Measurements from ENCODE around the gene ASIC4. TPM values are rescaled to one million over a fixed set of nuclear protein-coding genes. Genes with fewer than 3 reads are reported as not detected.

The ASIC4 gene
- total and polyA plus RNA-seq, 2 experiments from 2014 or later: 0.13 to 3.6 TPM

DNA sequence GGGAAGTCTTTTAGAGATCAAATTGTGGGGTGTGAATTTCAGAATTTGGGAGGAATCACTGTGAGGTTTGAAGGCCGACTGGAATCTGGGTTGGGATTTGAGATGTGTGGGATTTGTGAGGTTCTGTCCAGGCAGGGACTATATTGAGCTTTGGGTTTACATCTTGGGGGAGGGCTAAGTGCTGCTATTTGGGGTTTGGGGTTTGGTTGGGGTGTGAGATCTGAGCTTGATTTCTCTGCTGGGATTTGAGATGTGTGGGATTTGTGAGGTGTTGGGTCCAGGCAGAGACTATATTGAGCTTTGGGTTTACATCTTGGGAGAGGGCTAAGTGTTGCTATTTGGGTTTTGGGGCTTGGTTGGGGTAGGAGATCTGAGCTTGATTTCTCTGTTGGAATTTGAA is 14.7 kb upstream of the ASIC4 start:
- Histone ChIP-seq H3F3A (replicated peaks; ENCODE audit: low read depth) (peaks cover 17% of the 10 kb centered on the region), H3K9me2 (ENCODE audit: insufficient read depth) (no peaks in the 10 kb centered on the region), H4K20me1 (replicated peaks; ENCODE audit: insufficient read depth) (no peaks in the 10 kb centered on the region), H2AFZ (no peak overlapping the region), H3K4me1 (ENCODE audit: insufficient read depth) (peaks cover 47% of the 10 kb centered on the region), H3K4me3 (peak overlapping the region; percentile 58), H3K4me2 (peak overlapping the region; percentile 79), H3K79me2 (replicated peaks; ENCODE audit: insufficient read depth) (no peaks in the 10 kb centered on the region), H3K36me3 (ENCODE audit: insufficient read depth) (no peaks in the 10 kb centered on the region), H3K27ac (ENCODE audit: low read depth) (no peak overlapping the region), H3K27me3 (ENCODE audit: insufficient read depth) (peaks cover 34% of the 10 kb centered on the region)
- Mint-ChIP-seq H3K27ac (no peak overlapping the region), H3K4me1 (peaks cover 55% of the 10 kb centered on the region), H3K9me3 (no peaks in the 10 kb centered on the region), H3K27me3 (ENCODE audit: insufficient read depth, low read depth, poor library complexity) (peaks cover 42% of the 10 kb centered on the region), H3K36me3 (ENCODE audit: low read depth) (peaks cover 7% of the 10 kb centered on the region; the same call in 2 of the 3 replicates), H3K4me3 (peak overlapping the region; percentile 84)
- TF ChIP-seq ETS1 (IDR thresholded peaks at IDR 0.05) (no peak), STAT1 (IDR thresholded peaks at IDR 0.05; ENCODE audit: unreplicated experiment) (no peak), POLR2AphosphoS5 (IDR thresholded peaks at IDR 0.05; ENCODE audit: low read depth) (no peak), JUNB (IDR thresholded peaks at IDR 0.05; ENCODE audit: unreplicated experiment) (no peak), EZH2phosphoT487 (IDR thresholded peaks at IDR 0.05; ENCODE audit: unreplicated experiment) (no peak), ZNF114 (CRISPR knock-in tag; IDR thresholded peaks at IDR 0.05) (no peak), EZH2 (IDR thresholded peaks at IDR 0.05; ENCODE audit: low read depth, unreplicated experiment) (no peak), CREB1 (CRISPR knock-in tag; IDR thresholded peaks at IDR 0.05; ENCODE audit: low read depth) (no peak), NANOG (IDR thresholded peaks at IDR 0.05; ENCODE audit: borderline replicate concordance) (no peak), ZNF331 (CRISPR knock-in tag; IDR thresholded peaks at IDR 0.05; ENCODE audit: low read depth) (no peak)
- TF ChIP-seq, protein P1, sequence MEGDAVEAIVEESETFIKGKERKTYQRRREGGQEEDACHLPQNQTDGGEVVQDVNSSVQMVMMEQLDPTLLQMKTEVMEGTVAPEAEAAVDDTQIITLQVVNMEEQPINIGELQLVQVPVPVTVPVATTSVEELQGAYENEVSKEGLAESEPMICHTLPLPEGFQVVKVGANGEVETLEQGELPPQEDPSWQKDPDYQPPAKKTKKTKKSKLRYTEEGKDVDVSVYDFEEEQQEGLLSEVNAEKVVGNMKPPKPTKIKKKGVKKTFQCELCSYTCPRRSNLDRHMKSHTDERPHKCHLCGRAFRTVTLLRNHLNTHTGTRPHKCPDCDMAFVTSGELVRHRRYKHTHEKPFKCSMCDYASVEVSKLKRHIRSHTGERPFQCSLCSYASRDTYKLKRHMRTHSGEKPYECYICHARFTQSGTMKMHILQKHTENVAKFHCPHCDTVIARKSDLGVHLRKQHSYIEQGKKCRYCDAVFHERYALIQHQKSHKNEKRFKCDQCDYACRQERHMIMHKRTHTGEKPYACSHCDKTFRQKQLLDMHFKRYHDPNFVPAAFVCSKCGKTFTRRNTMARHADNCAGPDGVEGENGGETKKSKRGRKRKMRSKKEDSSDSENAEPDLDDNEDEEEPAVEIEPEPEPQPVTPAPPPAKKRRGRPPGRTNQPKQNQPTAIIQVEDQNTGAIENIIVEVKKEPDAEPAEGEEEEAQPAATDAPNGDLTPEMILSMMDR (conservative IDR thresholded peaks at IDR 0.05; ENCODE audit: low read depth in 2 of 2): no peak
- TF ChIP-seq, protein P2, sequence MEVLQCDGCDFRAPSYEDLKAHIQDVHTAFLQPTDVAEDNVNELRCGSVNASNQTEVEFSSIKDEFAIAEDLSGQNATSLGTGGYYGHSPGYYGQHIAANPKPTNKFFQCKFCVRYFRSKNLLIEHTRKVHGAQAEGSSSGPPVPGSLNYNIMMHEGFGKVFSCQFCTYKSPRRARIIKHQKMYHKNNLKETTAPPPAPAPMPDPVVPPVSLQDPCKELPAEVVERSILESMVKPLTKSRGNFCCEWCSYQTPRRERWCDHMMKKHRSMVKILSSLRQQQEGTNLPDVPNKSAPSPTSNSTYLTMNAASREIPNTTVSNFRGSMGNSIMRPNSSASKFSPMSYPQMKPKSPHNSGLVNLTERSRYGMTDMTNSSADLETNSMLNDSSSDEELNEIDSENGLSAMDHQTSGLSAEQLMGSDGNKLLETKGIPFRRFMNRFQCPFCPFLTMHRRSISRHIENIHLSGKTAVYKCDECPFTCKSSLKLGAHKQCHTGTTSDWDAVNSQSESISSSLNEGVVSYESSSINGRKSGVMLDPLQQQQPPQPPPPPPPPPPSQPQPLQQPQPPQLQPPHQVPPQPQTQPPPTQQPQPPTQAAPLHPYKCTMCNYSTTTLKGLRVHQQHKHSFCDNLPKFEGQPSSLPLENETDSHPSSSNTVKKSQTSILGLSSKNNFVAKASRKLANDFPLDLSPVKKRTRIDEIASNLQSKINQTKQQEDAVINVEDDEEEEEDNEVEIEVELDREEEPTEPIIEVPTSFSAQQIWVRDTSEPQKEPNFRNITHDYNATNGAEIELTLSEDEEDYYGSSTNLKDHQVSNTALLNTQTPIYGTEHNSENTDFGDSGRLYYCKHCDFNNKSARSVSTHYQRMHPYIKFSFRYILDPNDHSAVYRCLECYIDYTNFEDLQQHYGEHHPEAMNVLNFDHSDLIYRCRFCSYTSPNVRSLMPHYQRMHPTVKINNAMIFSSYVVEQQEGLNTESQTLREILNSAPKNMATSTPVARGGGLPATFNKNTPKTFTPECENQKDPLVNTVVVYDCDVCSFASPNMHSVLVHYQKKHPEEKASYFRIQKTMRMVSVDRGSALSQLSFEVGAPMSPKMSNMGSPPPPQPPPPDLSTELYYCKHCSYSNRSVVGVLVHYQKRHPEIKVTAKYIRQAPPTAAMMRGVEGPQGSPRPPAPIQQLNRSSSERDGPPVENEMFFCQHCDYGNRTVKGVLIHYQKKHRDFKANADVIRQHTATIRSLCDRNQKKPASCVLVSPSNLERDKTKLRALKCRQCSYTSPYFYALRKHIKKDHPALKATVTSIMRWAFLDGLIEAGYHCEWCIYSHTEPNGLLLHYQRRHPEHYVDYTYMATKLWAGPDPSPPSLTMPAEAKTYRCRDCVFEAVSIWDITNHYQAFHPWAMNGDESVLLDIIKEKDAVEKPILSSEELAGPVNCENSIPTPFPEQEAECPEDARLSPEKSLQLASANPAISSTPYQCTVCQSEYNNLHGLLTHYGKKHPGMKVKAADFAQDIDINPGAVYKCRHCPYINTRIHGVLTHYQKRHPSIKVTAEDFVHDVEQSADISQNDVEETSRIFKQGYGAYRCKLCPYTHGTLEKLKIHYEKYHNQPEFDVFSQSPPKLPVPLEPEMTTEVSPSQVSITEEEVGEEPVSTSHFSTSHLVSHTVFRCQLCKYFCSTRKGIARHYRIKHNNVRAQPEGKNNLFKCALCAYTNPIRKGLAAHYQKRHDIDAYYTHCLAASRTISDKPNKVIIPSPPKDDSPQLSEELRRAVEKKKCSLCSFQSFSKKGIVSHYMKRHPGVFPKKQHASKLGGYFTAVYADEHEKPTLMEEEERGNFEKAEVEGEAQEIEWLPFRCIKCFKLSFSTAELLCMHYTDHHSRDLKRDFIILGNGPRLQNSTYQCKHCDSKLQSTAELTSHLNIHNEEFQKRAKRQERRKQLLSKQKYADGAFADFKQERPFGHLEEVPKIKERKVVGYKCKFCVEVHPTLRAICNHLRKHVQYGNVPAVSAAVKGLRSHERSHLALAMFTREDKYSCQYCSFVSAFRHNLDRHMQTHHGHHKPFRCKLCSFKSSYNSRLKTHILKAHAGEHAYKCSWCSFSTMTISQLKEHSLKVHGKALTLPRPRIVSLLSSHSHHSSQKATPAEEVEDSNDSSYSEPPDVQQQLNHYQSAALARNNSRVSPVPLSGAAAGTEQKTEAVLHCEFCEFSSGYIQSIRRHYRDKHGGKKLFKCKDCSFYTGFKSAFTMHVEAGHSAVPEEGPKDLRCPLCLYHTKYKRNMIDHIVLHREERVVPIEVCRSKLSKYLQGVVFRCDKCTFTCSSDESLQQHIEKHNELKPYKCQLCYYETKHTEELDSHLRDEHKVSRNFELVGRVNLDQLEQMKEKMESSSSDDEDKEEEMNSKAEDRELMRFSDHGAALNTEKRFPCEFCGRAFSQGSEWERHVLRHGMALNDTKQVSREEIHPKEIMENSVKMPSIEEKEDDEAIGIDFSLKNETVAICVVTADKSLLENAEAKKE (CRISPR knock-in tag; IDR thresholded peaks at IDR 0.05): no peak
- TF ChIP-seq, protein P3, sequence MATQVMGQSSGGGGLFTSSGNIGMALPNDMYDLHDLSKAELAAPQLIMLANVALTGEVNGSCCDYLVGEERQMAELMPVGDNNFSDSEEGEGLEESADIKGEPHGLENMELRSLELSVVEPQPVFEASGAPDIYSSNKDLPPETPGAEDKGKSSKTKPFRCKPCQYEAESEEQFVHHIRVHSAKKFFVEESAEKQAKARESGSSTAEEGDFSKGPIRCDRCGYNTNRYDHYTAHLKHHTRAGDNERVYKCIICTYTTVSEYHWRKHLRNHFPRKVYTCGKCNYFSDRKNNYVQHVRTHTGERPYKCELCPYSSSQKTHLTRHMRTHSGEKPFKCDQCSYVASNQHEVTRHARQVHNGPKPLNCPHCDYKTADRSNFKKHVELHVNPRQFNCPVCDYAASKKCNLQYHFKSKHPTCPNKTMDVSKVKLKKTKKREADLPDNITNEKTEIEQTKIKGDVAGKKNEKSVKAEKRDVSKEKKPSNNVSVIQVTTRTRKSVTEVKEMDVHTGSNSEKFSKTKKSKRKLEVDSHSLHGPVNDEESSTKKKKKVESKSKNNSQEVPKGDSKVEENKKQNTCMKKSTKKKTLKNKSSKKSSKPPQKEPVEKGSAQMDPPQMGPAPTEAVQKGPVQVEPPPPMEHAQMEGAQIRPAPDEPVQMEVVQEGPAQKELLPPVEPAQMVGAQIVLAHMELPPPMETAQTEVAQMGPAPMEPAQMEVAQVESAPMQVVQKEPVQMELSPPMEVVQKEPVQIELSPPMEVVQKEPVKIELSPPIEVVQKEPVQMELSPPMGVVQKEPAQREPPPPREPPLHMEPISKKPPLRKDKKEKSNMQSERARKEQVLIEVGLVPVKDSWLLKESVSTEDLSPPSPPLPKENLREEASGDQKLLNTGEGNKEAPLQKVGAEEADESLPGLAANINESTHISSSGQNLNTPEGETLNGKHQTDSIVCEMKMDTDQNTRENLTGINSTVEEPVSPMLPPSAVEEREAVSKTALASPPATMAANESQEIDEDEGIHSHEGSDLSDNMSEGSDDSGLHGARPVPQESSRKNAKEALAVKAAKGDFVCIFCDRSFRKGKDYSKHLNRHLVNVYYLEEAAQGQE (IDR thresholded peaks at IDR 0.05; ENCODE audit: unreplicated experiment): no peak
- DNase-seq (ENCODE audit: low spot score): no peak
- ATAC-seq: no peak
